ENCODE results near the gene SGK1.
A peak's percentile ranks its signal among the peaks of the same experiment; 100 is the strongest.

DNA sequence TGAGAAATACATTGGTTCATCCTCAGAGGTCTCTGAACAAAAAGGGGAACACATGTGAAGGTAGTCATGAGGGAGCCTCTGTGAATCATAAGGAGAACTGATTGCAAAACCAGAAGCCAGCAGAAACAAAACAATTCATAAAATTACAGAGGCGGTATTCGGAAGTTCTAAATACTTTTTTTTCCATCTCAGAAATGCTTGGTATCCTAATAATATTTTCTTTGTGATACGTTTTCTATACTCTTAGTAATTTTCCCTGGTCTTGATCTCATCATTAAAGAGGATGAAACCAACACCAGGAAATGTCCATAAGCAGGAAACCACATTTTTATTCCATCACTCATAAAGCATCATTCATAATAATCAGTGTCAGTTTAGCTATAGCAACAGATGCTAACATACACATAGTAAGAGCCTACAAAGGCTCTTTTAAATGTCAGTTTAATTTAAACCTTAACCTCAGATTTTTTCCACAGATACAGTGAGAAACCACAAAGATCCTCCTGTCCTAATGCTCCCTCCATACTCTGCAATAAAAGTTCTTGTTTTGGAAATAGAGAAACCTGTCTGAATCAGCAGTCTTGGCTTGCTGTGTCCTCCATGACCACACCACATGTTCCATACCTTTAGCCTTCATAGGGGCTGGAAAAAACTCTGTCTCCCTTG lies 29.2 kb downstream of the SGK1 start:
- no peak for TF ChIP-seq CTCF (IDR thresholded peaks at IDR 0.05)
- peak; percentile 78 for TF ChIP-seq MEF2A (IDR thresholded peaks at IDR 0.05; ENCODE audit: borderline replicate concordance, low read depth)
- no peak for TF ChIP-seq TAF1 (IDR thresholded peaks at IDR 0.05; ENCODE audit: borderline replicate concordance, low read depth, low read length)
- TF ChIP-seq, protein P1, sequence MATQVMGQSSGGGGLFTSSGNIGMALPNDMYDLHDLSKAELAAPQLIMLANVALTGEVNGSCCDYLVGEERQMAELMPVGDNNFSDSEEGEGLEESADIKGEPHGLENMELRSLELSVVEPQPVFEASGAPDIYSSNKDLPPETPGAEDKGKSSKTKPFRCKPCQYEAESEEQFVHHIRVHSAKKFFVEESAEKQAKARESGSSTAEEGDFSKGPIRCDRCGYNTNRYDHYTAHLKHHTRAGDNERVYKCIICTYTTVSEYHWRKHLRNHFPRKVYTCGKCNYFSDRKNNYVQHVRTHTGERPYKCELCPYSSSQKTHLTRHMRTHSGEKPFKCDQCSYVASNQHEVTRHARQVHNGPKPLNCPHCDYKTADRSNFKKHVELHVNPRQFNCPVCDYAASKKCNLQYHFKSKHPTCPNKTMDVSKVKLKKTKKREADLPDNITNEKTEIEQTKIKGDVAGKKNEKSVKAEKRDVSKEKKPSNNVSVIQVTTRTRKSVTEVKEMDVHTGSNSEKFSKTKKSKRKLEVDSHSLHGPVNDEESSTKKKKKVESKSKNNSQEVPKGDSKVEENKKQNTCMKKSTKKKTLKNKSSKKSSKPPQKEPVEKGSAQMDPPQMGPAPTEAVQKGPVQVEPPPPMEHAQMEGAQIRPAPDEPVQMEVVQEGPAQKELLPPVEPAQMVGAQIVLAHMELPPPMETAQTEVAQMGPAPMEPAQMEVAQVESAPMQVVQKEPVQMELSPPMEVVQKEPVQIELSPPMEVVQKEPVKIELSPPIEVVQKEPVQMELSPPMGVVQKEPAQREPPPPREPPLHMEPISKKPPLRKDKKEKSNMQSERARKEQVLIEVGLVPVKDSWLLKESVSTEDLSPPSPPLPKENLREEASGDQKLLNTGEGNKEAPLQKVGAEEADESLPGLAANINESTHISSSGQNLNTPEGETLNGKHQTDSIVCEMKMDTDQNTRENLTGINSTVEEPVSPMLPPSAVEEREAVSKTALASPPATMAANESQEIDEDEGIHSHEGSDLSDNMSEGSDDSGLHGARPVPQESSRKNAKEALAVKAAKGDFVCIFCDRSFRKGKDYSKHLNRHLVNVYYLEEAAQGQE (IDR thresholded peaks at IDR 0.05; ENCODE audit: low read depth, low read length): no peak
- peak; percentile 81 for TF ChIP-seq NFIC (IDR thresholded peaks at IDR 0.05; ENCODE audit: borderline replicate concordance)
- no peak for TF ChIP-seq MXI1 (IDR thresholded peaks at IDR 0.05; ENCODE audit: low read depth, low read length)

All from SK-N-SH (cell line).